Activated T-cell treated with anti-CD3 and anti-CD28 coated beads for 1 hour (primary cell): Measurements from ENCODE around the gene FAM83C.

Source experiments
- DNase-seq: peaks from one replicate; pipeline ENCODE4 v3.0.0-alpha.2; 2020; ENCODE audit warnings: low read depth

Gene FAM83C

GRCh38 chr20:35291654-35292503 lies at the start of gene FAM83C:
TSS of gene FAM83C (minus strand) at chr20:35292425. CDS start at chr20:35292304, 121 bp downstream.
- no peak for DNase-seq

DNA sequence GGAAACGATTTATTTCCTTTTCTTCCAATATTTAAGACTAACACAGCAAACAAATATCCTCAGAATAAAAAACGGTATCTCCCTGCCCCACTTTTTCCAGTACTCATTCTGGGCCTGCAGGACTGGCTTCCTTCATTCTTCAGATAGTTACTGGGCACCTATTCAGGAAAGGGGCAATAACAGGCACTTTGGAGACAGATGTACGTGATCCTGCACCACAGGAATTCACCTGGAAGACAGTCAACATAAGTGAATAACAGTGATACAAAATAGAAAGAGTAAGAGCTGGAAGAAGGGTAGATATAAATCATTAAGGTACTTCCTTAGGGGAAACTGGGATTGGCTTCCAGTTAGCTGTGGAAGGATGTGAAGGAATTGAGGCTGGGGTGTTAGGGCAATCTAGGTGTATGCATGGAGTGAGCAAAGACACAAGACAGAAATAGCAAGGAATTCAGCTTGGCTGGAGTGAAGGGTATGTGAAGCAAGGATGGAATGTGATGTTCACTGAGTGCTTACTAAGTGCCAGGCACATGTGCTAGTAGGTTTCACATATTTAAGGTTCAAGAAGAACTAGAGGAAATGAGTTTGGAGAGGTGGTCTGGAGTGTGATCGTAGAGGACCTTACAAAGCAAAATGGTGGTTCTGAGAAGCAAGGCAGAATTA lies 49.3 kb upstream of the FAM83C start:
- DNase-seq, result no peak

GRCh38 chr20:35340436-35340835 lies 48.2 kb upstream of the FAM83C start:
- no peak for DNase-seq

- DNase-seq, result no peak
Measured at GRCh38 chr20:35339636-35340035, 47.4 kb upstream of the FAM83C start.

DNA sequence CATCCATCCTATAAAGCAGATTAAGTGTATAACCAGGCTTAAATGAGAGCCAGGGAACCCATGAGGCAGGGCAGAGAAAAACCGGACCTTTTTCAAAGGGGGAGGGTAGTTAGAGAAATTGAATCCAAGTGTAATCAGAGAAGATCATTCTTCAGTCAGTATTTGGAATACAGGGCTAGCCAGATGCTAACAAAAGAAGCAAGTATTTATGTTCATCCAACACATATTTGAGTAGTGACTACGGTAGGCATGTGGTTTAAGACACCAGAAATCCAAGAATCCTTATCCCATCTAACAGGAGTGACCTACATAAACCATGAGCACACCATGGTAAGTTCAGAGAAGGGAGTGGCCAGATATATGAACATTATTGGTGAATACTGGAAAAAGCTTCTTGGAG lies 46.8 kb upstream of the FAM83C start:
- DNase-seq, result no peak

- DNase-seq, result no peak
Measured at GRCh38 chr20:35334311-35335101, 42.3 kb upstream of the FAM83C start.

DNA sequence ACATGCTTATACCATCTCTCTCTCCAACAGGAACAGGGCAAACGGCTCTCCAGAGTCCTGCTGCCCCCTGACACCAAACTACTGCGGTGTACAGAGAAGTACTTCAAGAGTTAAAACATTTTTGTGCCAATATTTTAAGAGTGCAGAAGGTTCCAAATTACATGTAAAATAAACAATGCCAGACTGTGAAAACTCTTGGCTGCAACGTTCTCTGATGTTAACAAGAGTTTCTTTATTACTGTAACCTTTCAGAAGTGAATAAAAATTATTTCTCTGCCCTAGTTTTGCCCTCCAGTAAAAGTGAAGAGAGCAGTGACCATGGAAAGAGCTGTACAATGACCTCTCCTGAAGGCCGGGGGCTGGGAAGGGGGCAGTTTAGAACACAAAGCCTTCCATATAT lies 41.4 kb upstream of the FAM83C start:
- DNase-seq, result no peak

DNA sequence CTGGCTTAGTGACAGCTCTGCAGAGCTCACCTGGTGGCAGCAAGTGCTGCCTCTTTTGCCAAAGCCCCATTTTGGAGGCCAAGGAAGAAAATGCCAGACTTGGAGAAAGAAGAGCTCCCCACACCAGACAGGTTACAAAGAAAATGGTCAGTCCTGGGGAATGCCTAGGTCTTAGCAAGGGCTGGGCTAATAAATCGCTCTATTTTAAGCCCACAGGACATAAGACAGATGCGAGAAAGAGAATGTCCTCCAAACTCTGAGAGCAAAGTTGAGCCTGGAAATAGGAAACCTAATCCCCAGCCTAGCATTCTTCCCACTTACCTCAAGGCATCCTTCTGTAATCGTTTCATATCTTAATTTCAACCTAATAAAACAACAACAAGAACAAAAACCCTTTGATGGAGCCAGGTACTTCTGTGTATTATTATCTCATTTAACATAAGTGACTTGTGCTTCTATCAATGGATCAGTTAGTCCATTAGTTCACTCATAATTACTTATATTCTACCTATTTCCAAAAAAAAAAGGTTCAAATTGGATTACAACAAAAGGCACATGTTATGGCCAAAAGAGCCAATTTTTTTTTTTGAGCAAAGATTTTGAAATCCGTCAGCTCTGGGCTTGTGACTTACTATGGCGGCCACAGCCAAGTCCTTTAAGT lies 40.4 kb upstream of the FAM83C start:
- DNase-seq, result no peak

GRCh38 chr20:35329435-35330139 lies 37.4 kb upstream of the FAM83C start:
- DNase-seq, result peak; percentile 11

DNA sequence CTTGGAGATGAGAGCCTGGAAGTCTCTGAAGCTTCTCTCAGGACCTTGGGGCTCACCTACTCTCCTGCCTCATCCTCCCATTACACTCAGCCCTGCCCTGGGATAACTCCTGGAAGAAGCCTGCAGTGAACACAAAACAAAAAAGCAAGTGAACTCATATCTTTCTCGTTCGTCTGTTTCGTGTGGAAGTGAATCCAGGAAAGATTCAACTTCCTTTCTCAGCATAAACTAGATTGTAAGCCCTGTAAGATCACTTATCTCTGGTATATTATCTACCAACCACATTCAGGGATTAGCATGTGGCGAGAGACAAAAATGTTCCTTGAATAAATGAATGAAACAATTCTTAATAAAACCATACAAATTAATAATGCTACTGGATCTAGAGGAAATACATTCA lies 36.5 kb upstream of the FAM83C start:
- no peak for DNase-seq

DNA sequence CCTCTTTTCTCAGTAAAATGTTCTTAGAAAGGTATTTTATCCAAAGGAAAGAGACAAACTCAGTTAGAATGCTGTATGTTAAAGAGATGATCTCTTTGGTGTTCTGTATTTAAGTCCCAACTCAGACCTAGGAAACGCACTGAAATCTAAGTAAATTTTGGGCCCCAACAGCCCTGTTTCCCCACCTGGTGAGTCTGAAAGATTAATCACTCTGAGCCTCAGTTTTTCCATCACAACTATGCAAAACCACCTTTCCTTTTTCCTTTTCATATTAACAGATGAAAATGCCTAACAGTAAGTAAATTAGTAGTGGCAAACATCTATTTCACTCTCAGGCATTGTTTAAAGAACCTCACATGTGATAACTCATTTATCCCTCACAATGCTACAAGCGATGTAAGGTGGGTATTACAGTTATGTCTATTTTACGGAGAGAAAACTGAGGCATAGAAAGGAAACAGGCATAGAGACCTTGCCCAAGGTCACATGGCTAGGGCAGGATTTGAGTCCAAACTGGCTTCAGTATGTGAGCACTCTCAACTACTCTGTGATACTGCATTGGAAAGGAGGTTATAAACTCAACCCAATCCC lies 36.0 kb upstream of the FAM83C start:
- DNase-seq, result no peak

- DNase-seq, result no peak
Measured at GRCh38 chr20:35327074-35327976, 35.1 kb upstream of the FAM83C start.

DNA sequence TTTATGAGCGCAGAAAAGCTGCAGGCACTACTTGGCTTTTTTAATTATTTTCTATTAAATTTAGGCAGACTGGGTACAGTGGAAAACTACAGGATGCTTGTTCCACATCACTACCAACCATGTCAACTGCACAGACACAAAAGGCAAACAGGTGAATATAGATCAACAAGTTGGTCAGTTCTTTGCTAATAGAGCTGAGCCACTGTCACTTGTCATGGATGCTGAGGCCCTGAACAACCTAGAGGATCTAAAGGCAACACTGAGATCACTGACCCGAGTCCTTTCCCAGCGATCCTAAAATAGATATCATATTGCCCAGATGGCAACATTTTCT lies 34.5 kb upstream of the FAM83C start:
- DNase-seq, result no peak

GRCh38 chr20:35326021-35326739 lies 34.0 kb upstream of the FAM83C start:
- no peak for DNase-seq

DNA sequence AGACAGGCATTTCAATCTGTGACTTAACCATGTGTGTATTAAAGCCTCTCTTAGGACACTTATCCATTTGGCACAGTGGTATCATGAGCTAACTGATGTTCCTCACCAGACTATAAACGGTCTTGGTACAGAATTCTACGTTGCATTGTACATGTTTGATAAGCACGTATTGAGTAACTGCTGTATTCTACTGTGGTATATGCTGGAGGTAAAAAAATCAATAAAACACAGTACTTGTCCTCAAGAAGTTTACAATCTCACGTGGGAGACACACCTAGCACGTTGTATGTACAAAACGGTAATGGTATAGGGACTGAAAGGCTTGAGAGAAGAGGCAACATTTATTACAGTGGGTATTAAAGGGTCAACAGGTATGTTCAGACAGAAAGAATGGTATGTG lies 33.2 kb upstream of the FAM83C start:
- no peak for DNase-seq

DNA sequence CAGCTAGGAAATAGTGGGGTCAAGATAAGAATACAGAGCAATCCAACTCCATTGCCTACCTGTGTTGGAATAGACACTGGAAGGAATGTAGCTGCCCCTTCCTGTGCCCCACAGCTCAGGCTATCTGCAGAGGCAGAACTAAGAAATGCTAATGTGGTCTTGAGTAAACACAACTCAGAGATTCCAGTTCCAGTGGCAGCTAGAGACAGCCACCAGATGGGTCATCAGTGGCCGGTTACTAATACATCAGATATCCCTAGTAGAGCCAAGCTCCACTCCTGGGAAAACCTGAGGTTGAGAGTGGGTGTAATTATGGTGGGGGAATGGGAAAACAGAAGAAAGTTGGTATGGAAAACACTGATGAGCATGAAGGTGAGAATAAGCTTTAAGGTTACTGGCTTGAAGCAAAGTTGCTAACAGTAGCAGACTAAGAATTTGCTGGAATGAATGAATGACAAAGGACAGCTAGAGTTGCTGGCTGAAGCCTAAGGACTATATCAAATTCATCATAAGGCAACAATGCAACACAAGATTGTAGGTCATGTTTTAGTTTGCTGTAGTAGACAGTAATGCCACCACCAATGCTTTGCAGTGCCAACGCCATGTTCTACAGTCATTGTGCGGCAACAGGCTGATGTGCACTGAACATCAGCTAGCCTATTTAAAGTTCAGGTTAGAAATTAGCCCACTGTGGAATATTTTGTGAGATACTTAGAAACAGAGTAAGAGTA lies 28.3 kb upstream of the FAM83C start:
- DNase-seq, result no peak

- DNase-seq, result no peak
Measured at GRCh38 chr20:35319871-35320197, 27.6 kb upstream of the FAM83C start.

GRCh38 chr20:35319192-35319870 lies 27.1 kb upstream of the FAM83C start:
- DNase-seq, result no peak
